Esophagus mucosa (tissue), 1 donor: ENCODE measurements around the gene ABTB1. TPM values are rescaled to one million over a fixed set of nuclear protein-coding genes. Genes with fewer than 3 reads are reported as not detected.
A peak's percentile ranks its signal among the peaks of the same experiment; 100 is the strongest.
"Not testable (repeated sequence)": the region's sequence is repeated elsewhere in the genome, so short reads cannot be mapped to it uniquely, and the experiment has no call there.

Experiments
- ATAC-seq: fragments of 200-7000 bp; cut with Tn5 transposase; one replicate; pipeline ENCODE4 v1.9.1; 2020
- total RNA-seq: library from RNA; stranded (reverse); gene quantifications from one replicate; pipeline ENCODE4 v1.2.4, GENCODE V29; 2023
- donor health status: DM: yes; HTN: yes; CAD: no.

The ABTB1 gene
- total RNA-seq, 1 donor from 2014 or later, result 6.4 TPM

GRCh38 chr3:127650236-127650635, 22.5 kb upstream of the ABTB1 start:
- no peak for ATAC-seq

DNA sequence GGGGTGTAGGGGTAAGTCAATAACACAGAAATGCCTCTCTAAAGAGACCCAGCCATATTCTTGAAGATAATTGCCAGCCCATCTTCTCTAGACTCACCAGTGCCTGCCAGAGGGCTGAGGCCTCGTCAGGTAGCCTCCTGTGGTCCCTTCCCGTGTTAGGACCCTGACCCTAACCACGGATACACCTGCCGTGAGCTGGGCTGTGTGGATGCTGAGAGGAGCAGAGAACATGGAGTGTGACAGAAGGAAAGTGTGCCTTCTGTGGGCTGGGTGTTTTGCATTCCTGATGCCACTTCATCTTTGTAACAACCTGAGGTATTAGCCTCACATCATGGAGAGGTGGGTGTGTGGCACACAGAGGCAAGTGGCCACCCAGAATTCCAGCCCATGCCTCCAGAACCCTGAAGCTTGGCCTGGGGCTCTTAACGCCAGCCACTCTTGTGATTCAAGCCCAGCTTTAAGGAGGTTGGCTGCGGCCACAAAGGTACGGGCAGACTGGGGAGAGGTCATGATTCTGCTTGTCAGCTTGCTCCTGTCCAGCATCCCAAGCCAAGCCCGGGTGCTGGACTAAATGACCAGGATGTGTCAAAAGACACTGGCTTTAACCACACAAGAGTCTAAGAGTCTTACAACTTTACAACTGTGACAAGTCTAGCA, 21.1 kb upstream of the ABTB1 start:
- ATAC-seq, result no peak

- ATAC-seq, result peak; percentile 68
These were observed 20.3 kb upstream of the ABTB1 start for GRCh38 chr3:127652246-127652995.

GRCh38 chr3:127654374-127654773, 18.4 kb upstream of the ABTB1 start:
- ATAC-seq, result no peak

DNA sequence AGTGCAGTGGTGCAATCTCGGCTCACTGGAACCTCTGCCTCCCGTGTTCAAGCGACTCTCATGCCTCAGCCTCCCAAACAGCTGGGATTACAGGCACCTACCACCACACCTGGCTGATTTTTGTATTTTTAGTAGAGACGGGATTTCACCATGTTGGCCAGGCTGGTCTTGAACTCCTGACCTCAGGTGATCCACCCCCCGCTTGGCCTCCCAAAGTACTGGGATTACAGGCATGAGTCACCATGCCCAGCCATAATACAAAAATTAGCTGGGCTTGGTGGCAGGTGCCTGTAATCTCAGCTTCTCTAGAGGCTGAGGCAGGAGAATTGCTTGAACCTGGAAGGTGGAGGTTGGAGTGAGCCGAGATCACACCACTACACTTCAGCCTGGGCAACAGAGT, 17.8 kb upstream of the ABTB1 start:
- ATAC-seq, result not testable (repeated sequence)

DNA sequence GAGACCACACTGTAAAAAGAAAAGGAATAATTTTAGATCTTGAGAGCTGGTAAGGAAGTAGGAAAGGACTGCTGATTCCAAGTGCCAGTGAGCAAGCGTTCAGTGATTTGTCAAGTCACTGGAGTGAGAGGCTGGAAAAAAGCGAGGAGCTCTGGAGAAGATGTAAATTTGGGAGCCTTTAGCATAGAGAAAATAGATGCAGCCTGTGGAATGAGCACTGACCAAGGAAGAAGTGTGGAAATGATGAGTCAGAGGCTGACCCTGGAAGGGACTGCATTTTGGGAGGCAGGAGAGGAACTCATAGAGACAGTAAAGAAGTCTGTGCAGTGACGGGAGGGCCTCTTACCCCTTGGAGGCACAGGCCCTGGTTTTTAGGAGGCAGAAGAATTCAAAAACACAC, 17.1 kb upstream of the ABTB1 start:
- no peak for ATAC-seq

DNA sequence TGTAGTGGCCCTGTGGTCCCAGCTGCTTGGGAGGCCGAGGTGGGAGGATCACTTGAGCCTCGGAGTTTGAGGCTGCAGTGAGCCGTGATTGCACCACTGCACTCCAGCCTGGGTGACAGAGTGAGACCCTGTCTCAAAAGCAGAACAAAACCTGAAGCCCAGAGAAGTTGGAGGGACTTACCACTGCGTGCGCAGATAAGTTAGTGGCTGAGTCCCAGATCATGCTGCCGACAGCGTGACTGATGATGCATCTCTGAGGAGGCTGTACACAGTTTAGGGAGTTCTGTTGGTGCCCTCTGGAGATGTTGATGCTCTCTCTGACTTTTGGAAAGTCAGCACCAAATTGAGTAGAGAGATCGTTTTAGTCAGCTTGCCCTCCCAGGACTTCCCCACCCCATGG, 15.8 kb upstream of the ABTB1 start:
- no peak for ATAC-seq

DNA sequence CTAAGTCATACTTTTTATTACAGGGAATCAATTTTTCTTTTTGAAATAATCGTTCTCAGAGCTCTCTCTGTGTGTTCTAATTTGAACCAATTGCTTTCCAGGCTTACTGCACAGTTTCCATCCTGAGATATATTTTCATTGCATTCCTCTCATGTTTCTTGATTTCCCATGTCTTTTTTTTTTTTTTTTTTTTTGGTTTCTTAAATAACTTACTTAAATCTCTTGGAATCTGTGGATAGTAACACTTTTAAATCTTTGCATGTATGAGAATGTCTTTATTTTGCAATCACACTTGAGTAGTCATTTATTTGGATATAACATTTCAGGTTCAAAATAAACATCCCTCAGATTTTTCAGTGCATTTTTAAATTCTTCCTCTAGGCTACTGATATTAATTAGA, 14.5 kb upstream of the ABTB1 start:
- ATAC-seq, result no peak

DNA sequence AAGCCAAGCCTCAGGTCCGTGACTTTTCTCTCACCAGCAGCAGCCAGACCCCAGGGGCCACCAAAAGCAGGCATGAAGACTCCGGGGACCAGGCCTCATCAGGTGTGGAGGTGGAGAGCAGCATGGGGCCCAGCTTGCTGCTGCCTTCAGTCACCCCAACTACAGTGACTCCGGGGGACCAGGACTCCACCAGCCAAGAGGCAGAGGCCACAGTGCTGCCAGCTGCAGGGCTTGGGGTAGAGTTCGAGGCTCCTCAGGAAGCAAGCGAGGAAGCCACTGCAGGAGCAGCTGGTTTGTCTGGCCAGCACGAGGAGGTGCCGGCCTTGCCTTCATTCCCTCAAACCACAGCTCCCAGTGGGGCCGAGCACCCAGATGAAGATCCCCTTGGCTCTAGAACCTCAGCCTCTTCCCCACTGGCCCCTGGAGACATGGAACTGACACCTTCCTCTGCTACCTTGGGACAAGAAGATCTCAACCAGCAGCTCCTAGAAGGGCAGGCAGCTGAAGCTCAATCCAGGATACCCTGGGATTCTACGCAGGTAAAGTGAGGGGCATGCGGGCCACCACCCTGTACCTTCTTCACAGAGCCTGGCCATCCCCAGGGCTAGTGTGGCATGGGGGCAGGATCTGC, 12.0 kb upstream of the ABTB1 start:
- ATAC-seq, result no peak

DNA sequence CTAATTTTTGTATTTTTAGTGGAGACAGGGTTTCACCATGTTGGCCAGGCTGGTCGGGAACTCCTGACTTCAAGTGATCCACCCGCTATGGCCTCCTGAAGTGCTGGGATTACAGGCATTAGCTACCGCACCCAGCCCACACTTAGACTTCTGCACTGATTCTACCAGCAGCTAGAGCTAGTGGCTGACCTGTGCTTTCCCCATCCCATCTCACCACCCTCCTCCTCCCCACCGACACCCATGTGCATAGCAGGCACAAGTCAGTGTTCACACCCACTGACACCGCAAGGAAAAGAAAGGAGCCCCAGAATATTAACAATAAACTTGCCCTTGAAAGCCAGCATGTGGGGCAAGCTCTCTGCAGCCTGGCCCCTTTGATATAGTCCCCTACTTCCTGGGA, 11.2 kb upstream of the ABTB1 start:
- no peak for ATAC-seq

DNA sequence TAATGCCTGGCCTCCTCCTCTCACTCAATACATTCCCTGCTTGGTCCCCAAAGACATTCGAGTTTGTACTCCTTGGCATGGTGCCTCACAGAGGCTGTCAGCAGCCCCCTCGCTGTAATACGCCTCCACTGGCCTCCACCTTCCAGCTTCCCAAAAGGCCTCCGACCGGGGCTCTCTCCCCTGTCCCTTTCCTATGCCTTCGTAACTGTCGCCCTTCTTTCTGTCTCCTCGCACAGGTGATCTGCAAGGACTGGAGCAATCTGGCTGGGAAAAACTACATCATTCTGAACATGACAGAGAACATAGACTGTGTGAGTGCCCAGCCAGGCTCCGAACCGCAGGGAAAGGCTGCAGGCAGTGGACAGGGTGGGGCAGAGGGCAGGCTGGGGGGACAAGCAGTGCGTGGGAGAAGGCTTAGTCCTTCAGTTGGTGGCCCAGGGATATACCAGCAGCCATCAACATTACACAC, 10.7 kb upstream of the ABTB1 start:
- ATAC-seq, result no peak

- no peak for ATAC-seq
These were observed 9.6 kb upstream of the ABTB1 start for GRCh38 chr3:127663151-127663550.

DNA sequence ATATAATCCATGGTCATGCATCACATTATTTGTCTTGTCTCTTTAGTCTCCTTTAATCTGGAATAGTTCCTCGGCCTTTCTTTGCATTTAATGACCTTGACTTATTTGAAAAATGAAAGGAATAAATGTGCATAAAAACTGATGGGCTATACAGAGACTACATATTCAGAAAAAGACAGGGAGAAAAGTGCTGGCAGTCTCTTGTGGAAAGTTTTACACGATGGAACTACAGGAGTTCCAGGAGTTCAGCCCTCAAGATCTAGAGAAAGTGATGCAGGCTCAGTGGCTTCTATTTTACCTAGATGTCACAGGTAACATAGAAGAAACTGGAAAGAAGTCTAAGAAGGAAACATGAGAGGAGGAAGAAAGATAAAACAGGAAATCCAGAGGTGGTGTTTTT, 7.6 kb upstream of the ABTB1 start:
- no peak for ATAC-seq

DNA sequence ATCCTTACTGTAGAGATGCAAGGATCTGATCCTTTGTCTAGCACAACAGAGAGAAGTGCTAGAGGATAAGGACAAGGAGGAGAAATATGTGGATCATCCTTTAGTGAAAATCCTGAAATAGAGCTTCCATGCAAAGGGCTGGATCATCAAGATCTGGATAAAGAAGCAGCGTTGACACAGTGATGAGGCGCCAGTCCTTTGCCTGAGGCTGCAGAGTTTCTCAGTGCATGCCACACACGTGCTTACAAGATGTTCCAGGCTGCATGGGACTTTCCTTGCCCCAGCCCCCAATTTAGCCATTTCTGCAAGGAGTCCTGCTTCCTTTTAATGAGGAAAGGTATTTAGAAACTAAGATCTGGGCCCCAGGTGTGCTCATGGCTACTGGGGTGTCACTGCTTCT, 7.2 kb upstream of the ABTB1 start:
- ATAC-seq, result no peak

- no peak for ATAC-seq
These were observed 6.1 kb upstream of the ABTB1 start for GRCh38 chr3:127666676-127667075.

DNA sequence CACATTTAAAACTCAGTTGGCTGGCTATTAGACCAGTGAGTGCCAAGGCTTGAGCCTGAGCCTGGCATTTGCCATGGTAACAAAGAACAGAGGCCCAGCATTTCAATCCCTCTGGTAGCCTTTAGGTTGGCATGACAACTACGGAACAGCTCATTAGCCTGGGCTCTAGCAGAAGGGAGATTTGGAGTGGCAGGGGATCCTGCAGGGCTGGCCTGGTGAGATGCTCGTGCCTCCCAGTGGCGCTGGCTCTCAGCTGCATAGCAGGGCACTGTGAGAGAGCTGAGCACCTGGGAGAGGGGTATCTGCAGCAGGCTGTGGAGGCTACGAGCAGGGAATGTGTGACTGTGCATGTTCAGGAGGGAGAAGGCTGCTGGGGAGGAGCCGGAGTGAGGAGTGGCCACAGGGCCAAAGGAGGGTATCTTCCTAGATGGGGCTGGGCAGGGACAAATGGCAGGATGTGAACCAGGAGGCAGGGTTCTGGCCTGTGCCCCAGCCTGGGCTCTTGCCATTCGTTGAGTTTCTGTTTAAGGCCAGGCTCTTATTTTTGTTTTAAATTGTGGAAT, 5.6 kb upstream of the ABTB1 start:
- ATAC-seq, result no peak

DNA sequence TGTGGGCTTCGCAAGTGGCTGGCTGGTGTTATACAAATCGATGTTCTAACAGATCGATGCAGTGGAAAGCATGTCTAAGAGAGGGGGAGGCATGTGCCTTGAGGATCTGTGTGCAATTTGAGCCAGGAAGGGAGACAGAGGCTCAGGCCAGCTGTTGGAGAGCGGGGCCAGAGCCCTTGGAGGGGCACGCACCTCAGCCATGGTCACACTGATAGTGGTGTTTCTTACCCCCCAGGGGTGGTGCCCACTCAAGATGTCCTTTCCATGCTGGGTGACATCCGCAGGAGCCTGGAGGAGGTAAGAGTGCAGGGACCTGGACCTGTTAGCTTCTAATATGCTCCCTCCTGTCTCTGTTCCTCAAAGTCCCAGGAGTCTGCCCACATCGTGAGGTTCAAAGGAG, 3.8 kb upstream of the ABTB1 start:
- ATAC-seq, result no peak

GRCh38 chr3:127669541-127670228, 3.1 kb upstream of the ABTB1 start:
- no peak for ATAC-seq

DNA sequence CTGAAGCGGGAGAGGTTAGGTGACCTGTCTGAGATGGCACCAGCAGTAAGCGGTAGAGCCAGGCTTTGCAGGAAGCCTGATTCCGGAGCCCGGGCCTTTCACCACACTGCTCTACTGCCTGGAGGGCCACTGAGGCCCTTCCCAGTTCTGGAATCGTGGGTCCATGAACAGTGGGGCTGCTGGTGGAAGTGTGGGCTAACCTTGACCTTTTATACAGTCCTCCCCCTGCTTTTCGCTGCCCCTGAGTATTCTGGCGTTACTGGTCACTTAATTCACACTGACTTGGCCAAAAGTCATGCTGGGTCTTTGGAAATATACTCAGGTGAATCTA, 2.6 kb upstream of the ABTB1 start:
- ATAC-seq, result no peak

DNA sequence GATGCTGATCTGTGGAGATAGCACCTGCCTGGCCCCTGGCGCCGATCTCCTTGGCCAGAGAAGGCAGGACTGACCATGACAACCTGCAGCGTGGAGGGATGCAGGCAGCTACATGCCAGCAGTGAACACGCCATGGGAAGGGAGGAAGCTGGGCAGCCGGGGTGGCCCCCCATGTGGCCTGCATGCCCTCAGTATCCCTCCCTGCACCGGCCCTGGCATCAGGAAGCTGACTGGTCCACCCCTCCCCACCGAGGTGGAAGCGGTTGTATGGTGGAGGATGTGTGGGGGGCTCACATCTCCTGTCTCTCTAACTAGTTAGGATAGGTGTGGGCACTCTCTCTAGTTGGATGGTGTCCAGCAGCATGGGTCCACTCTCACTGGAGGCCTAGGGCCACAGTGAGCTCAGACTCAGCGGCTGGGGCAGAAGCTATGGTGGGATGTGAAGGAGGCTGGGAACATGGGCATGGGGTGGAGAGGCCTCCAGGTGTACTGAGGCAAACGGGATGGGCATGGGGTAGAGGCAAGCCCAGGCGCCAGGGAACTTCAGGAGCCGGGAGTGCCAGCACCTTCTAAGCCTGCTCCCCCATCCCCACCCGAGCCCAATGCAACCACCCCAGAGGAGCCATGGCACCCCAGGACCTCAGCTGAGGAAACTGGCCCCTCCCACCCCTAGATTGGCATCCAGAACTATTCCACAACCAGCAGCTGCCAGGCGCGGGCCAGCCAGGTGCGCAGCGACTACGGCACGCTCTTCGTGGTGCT, 1.8 kb upstream of the ABTB1 start:
- ATAC-seq, result no peak

- peak; percentile 8 for ATAC-seq
These were observed 976 bp upstream of the ABTB1 start for GRCh38 chr3:127671523-127672428.
